ENCODE data around the gene PHETA1. TPM values are rescaled to one million over a fixed set of nuclear protein-coding genes. Genes with fewer than 3 reads are reported as not detected.
A peak's percentile ranks its signal among the peaks of the same experiment; 100 is the strongest.

PHETA1 gene
- total RNA-seq, 4 donors from 2014 or later, result 6.3 to 16.0 (median 8.2) TPM

- WGBS, 2 donors (ENCODE audit: low coverage in 1 of 2), result 4 to 20% methylated on average over 1 to 4 of the region's 18 CpGs
- ATAC-seq, result peak; percentile 23
- TF ChIP-seq POLR2AphosphoS5 (IDR thresholded peaks at IDR 0.05) (no peak), EP300 (IDR thresholded peaks at IDR 0.05) (no peak)
- H3K9me3 ChIP-seq, result no peaks in the 10 kb centered on the region
- no peaks in the 10 kb centered on the region for H3K27me3 ChIP-seq
- peak overlapping the region in 3 of 4 donors; percentile 73 to 82 (median 76) for H3K27ac ChIP-seq
- H3K4me3 ChIP-seq, result peak overlapping the region; percentile 61 to 94
- peaks cover 0 to 30% of the 10 kb centered on the region in 2 donors for H3K36me3 ChIP-seq
- peaks cover 0 to 31% (median 11%) of the 10 kb centered on the region in 3 donors for H3K4me1 ChIP-seq
Measured at GRCh38 chr12:111368291-111368787, 556 bp downstream of the PHETA1 start.

GRCh38 chr12:111367661-111368221, 1.2 kb downstream of the PHETA1 start:
- ATAC-seq, result no peak
- TF ChIP-seq POLR2AphosphoS5 (IDR thresholded peaks at IDR 0.05), result no peak
- no peak for TF ChIP-seq EP300 (IDR thresholded peaks at IDR 0.05)
- no peak for TF ChIP-seq CTCF (IDR thresholded peaks at IDR 0.05)
- TF ChIP-seq POLR2A (IDR thresholded peaks at IDR 0.05), result no peak
- peak overlapping the region; percentile 61 to 94 for H3K4me3 ChIP-seq
- H3K4me1 ChIP-seq, result peaks cover 0 to 31% (median 11%) of the 10 kb centered on the region in 3 donors
- H3K36me3 ChIP-seq, result peaks cover 0 to 36% of the 10 kb centered on the region in 2 donors
- H3K9me3 ChIP-seq, result no peaks in the 10 kb centered on the region
- no peaks in the 10 kb centered on the region for H3K27me3 ChIP-seq
- 0 to 8% methylated on average over 1 to 2 of the region's 7 CpGs for WGBS, 2 donors (ENCODE audit: low coverage in 1 of 2)
- peak overlapping the region in 2 of 4 donors; percentile 73 to 82 for H3K27ac ChIP-seq

GRCh38 chr12:111366583-111366982, 2.3 kb downstream of the PHETA1 start:
- Histone ChIP-seq H3K4me1 (peaks cover 0 to 31% (median 11%) of the 10 kb centered on the region in 3 donors), H3K36me3 (peaks cover 0 to 47% of the 10 kb centered on the region in 2 donors), H3K27me3 (no peaks in the 10 kb centered on the region), H3K4me3 (no peak overlapping the region), H3K9me3 (no peaks in the 10 kb centered on the region), H3K27ac (no peak overlapping the region)
- TF ChIP-seq CTCF (IDR thresholded peaks at IDR 0.05) (no peak), EP300 (IDR thresholded peaks at IDR 0.05) (no peak), POLR2AphosphoS5 (IDR thresholded peaks at IDR 0.05) (no peak), POLR2A (IDR thresholded peaks at IDR 0.05) (no peak)
- WGBS, 2 donors (ENCODE audit: low coverage in 1 of 2), result 73 to 89% methylated on average over 2 of the region's 2 CpGs
- no peak for ATAC-seq

- H3K4me3 ChIP-seq, result no peak overlapping the region
- H3K4me1 ChIP-seq, result peaks cover 0 to 31% (median 11%) of the 10 kb centered on the region in 3 donors
- H3K9me3 ChIP-seq, result no peaks in the 10 kb centered on the region
- H3K27ac ChIP-seq, result no peak overlapping the region
- no peak for ATAC-seq
- WGBS, 2 donors (ENCODE audit: low coverage in 1 of 2), result 88 to 96% methylated on average over 5 to 7 of the region's 10 CpGs
- TF ChIP-seq EP300 (IDR thresholded peaks at IDR 0.05), result no peak
- no peak for TF ChIP-seq POLR2A (IDR thresholded peaks at IDR 0.05)
- TF ChIP-seq POLR2AphosphoS5 (IDR thresholded peaks at IDR 0.05), result no peak
- no peak for TF ChIP-seq CTCF (IDR thresholded peaks at IDR 0.05)
- peaks cover 0 to 48% of the 10 kb centered on the region in 2 donors for H3K36me3 ChIP-seq
- H3K27me3 ChIP-seq, result no peaks in the 10 kb centered on the region
Measured at GRCh38 chr12:111366075-111366474, 2.8 kb downstream of the PHETA1 start.

- Histone ChIP-seq H3K36me3 (peaks cover 0 to 48% of the 10 kb centered on the region in 2 donors), H3K27ac (no peak overlapping the region), H3K9me3 (no peaks in the 10 kb centered on the region), H3K27me3 (peaks cover 5% of the 10 kb centered on the region), H3K4me3 (no peak overlapping the region), H3K4me1 (peaks cover 0 to 18% (median 11%) of the 10 kb centered on the region in 3 donors)
- ATAC-seq, result no peak
- WGBS, 2 donors (ENCODE audit: low coverage in 1 of 2), result 67% methylated on average over 1 of the region's 3 CpGs; no CpG with 5 or more reads in 1 of the 2 donors
- TF ChIP-seq POLR2A (IDR thresholded peaks at IDR 0.05) (no peak), CTCF (IDR thresholded peaks at IDR 0.05) (no peak), EP300 (IDR thresholded peaks at IDR 0.05) (no peak), POLR2AphosphoS5 (IDR thresholded peaks at IDR 0.05) (no peak)
Measured at GRCh38 chr12:111363578-111363977, 5.3 kb downstream of the PHETA1 start.
